Gastrocnemius medialis (tissue), 4 donors: ENCODE measurements around the gene APBA1.

Experiments used
- POLR2A ChIP-seq, 2 donors: fragments of 450-650 bp; IDR thresholded peaks; one replicate each; pipeline ENCODE4 v1.6.1; 2017; ENCODE audit warnings: antibody characterized with exemption in 2 of 2, mild to moderate bottlenecking in 2 of 2, moderate library complexity in 2 of 2
- TF ChIP-seq, protein P1 (sequence below), 5 experiments: fragments of 450-650 bp in 3 of 5; fragments of 200-600 bp in 2 of 5; sonication (generic) in 2 of 5; IDR thresholded peaks in 4 of 5; conservative IDR thresholded peaks in 1 of 5; 1 replicate in 4 of 5; 2 replicates in 1 of 5; pipeline ENCODE4 v1.5.1; 2016 to 2019; ENCODE audit warnings: antibody characterized with exemption in 5 of 5, mild to moderate bottlenecking in 3 of 5, moderate library complexity in 3 of 5

DNA sequence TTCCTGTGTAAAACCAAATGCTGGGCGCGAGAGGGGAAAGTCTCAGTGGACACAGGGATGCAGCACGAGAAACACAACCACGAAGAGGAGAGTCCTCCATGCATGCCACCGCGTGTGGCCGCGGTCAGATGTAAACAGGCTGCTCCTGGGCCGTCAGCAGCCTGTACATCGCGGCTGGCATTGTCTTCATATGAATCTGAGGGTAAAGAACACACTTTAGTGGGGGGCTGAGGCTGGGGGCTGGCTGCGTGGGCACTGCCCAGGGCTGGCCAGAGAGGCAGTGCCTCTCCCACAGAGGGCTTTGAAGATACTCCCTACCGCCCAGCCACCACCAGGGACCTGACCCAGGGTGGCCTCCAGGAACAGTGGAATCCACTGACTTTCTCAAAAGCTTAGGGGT is 241.0 kb downstream of the APBA1 start:
- TF ChIP-seq, protein P1, sequence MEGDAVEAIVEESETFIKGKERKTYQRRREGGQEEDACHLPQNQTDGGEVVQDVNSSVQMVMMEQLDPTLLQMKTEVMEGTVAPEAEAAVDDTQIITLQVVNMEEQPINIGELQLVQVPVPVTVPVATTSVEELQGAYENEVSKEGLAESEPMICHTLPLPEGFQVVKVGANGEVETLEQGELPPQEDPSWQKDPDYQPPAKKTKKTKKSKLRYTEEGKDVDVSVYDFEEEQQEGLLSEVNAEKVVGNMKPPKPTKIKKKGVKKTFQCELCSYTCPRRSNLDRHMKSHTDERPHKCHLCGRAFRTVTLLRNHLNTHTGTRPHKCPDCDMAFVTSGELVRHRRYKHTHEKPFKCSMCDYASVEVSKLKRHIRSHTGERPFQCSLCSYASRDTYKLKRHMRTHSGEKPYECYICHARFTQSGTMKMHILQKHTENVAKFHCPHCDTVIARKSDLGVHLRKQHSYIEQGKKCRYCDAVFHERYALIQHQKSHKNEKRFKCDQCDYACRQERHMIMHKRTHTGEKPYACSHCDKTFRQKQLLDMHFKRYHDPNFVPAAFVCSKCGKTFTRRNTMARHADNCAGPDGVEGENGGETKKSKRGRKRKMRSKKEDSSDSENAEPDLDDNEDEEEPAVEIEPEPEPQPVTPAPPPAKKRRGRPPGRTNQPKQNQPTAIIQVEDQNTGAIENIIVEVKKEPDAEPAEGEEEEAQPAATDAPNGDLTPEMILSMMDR (IDR thresholded peaks at IDR 0.05 in 4 of 5, conservative IDR thresholded peaks at IDR 0.05 in 1 of 5), result no peak
- no peak for TF ChIP-seq POLR2A (IDR thresholded peaks at IDR 0.05)
